H1 (cell line): ENCODE results near the gene POLR2J.

Experiments
- EP300 ChIP-seq, 2 experiments: IDR thresholded peaks; 1 replicate in 1 of 2; 2 replicates in 1 of 2; pipeline ENCODE4 v1.6.1; 2011 to 2012; ENCODE audit warnings: low read depth in 2 of 2, low read length in 2 of 2, mild to moderate bottlenecking in 2 of 2, borderline replicate concordance in 1 of 2, inconsistent platforms in 1 of 2, moderate library complexity in 1 of 2
- POLR2A ChIP-seq, 2 experiments: IDR thresholded peaks; 1 replicate in 1 of 2; 2 replicates in 1 of 2; pipeline ENCODE4 v1.6.1; 2011; ENCODE audit warnings: low read depth in 2 of 2, low read length in 2 of 2, mild to moderate bottlenecking in 2 of 2; ENCODE audit errors: control extremely low read depth in 1 of 2
- YY1 ChIP-seq: IDR thresholded peaks from 2 replicates; pipeline ENCODE4 v1.6.1; 2011; ENCODE audit warnings: low read depth, mild to moderate bottlenecking, low read length

- TF ChIP-seq EP300 (IDR thresholded peaks at IDR 0.05; ENCODE audit: borderline replicate concordance in 1 of 2, low read depth in 2 of 2, low read length in 2 of 2) (no peak), YY1 (no peak), POLR2A (IDR thresholded peaks at IDR 0.05; ENCODE audit: control extremely low read depth in 1 of 2, low read depth in 2 of 2, low read length in 2 of 2) (no peak)
Measured at GRCh38 chr7:102456327-102456726, 22.4 kb downstream of the POLR2J start.
